GM23248 (cell line): Measurements from ENCODE around the gene LAMP5.

Experiments
- EZH2 ChIP-seq: fragments of 200-600 bp; sonication (generic); IDR thresholded peaks from 2 replicates; pipeline ENCODE4 v1.6.1; 2018; ENCODE audit warnings: antibody characterized with exemption, mild to moderate bottlenecking; ENCODE audit not compliant: insufficient read depth, poor library complexity, severe bottlenecking
- EZH2phosphoT487 ChIP-seq: fragments of 200-600 bp; sonication (generic); IDR thresholded peaks from 2 replicates; pipeline ENCODE4 v1.6.1; 2018; ENCODE audit warnings: antibody characterized with exemption, moderate library complexity, mild to moderate bottlenecking, low read depth; ENCODE audit not compliant: insufficient read depth

DNA sequence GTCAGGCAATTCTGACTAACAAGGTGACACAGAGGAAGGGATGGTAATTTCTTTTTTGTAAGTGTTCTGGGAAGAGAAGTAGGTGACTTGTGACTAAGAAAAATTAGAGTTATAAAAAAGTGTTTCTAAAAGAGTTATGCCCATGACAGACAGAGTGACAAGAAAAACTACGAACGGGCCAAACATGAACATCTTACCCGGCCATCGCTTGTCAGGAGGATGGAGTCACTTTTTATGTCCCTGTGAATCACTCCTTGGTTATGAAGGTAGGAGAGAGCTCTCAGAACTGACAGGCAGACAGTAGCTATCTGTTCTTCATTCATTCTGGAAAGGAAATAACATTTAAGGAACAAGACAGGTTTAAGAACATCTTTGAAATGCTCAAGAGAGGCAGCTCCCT is 43.0 kb downstream of the LAMP5 start:
- no peak for TF ChIP-seq EZH2
- no peak for TF ChIP-seq EZH2phosphoT487
